ENCODE measurements around the gene HSDL1.

- TF ChIP-seq, protein P1, sequence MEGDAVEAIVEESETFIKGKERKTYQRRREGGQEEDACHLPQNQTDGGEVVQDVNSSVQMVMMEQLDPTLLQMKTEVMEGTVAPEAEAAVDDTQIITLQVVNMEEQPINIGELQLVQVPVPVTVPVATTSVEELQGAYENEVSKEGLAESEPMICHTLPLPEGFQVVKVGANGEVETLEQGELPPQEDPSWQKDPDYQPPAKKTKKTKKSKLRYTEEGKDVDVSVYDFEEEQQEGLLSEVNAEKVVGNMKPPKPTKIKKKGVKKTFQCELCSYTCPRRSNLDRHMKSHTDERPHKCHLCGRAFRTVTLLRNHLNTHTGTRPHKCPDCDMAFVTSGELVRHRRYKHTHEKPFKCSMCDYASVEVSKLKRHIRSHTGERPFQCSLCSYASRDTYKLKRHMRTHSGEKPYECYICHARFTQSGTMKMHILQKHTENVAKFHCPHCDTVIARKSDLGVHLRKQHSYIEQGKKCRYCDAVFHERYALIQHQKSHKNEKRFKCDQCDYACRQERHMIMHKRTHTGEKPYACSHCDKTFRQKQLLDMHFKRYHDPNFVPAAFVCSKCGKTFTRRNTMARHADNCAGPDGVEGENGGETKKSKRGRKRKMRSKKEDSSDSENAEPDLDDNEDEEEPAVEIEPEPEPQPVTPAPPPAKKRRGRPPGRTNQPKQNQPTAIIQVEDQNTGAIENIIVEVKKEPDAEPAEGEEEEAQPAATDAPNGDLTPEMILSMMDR (IDR thresholded peaks at IDR 0.05; ENCODE audit: borderline replicate concordance, extremely low read depth, low read length, poor library complexity, severe bottlenecking), result no peak
- no peak for TF ChIP-seq EZH2 (IDR thresholded peaks at IDR 0.05; ENCODE audit: borderline replicate concordance, low read depth, low read length, severe bottlenecking)
Measured at GRCh38 chr16:84080378-84080777, 64.6 kb downstream of the HSDL1 start.
